ENCODE results near the gene C10orf71.

Gene C10orf71

DNA sequence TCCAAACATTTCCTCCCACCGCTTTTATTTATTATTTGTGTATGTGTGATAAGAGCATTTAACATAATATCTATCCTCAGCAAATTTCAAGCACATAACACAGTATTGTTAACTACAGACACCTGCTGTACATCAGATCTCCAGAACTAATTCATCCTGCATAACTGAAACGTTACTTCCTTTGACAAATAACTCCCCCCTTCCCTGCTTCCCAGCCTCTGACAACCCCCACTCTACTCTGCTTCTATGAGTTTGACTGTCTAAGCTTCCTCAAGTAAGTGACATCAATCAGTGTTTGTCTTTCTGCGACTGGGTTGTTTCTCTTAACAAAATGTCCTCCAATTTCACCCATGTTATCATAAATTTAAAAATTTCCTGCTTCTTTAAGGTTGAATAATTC, 22.1 kb downstream of the C10orf71 start:
- DNase-seq, result no peak

DNA sequence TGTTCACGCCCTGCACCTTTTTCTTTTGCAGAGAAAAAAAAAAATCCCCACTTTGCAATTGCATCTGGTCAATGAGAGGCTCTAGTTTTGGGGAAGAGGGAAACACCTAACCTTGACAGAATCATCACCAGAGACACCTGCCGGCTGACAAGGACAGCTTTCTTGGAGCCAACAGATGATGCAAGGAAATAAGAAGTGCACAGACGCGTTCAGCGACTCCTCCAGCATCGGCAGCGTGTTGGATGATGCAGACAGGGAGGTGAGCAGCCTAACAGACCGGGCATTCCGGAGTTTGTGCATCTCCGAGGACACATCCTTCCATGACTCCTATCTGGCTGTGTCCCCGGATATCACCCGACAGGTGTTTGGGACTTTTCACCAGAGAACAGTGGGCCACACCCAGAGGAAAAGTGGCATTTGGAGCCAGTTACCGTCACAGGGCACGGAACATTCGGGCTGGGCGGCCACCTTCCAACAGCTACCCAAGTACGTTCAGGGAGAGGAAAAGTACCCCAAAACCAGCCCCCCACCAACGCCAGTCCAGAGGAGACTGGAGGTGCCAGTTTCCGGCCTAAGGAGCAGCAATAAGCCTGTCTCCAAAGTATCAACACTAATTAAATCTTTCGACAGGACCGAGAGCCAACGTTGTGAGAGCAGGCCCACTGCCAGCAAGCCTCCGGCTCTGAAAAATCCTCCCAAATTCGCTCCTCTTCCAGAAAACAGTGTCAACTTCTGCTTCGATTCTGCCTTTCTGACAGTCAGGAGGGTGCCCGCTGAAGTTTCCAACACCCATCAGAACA, 23.6 kb downstream of the C10orf71 start:
- no peak for DNase-seq

DNA sequence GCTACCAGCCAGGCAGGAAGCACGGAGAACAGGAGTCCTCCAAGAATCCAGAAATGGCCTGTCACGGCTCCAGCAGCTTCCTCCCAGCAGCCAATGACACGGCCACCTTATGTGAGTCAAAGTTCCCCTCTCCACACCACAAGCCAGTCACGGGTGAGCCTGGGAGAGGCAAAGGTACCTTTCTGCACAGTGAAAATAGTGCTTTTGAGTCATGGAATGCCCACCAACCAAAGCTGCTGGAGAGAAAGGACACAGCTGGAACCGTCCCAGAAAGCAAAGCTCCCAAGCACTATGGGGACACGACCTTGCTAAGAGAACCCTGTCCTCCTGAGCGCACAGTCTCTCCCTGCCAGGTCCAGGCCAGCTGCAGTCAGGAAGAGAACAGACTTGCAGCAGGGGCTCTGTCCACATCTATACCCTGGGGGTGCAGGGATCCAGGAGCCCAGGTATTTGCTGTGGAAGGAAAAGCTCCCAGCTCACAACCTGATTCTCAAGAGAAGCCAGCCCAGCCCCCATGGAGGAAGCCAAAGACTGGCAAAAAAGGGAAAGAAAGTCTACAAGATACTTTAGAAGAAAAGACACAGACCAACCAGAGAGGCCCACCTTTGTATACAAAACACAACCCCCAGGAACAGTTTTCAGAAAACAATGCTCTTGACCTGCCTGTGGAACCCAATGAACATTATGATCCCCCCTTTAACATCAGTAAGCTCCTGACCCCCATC, 24.4 kb downstream of the C10orf71 start:
- DNase-seq, result no peak

GRCh38 chr10:49323896-49324270, 24.9 kb downstream of the C10orf71 start:
- DNase-seq, result no peak

- no peak for DNase-seq
These were observed 25.7 kb downstream of the C10orf71 start for GRCh38 chr10:49324711-49325110.

- no peak for DNase-seq
These were observed 26.4 kb downstream of the C10orf71 start for GRCh38 chr10:49325131-49325915.

- DNase-seq, result no peak
These were observed 27.2 kb downstream of the C10orf71 start for GRCh38 chr10:49325916-49326783.

DNA sequence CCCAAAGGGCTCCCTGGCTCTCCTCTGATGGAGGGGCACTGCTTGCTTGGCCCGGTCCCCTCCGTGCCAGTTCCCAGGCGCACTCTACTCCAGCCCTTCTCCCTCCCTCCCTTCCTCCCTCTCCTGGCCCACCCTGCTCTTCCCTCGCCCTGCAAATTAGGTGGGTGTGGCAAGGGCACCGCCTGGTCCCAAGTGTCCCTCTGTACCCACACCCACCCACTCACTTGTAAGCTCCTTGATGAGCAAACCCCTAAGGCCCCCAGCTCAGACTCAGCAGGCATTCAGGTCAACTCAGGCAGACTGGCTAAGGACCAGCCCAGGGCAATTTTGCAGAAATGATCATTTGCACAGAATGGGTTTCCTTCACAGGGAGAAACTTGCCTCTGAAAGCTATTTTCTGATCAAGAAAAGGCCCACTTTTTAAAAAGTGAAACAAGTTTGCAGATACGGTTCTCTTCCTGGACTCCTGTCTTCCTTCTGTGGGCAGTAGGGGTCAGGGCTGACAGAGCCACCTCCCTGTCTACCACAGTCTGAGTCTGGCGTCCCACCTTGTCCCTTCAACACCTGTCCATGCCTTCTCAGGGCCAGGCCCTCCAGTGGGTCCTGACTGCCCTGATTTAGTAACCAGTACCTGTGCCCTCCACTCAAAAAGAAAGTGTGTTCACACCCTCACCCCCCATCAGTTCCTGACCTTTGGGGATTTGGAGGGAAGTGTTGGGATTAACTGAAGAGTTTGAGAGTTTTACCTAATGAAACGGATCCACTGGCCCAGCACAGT, 28.3 kb downstream of the C10orf71 start:
- no peak for DNase-seq

GRCh38 chr10:49328401-49329145, 29.6 kb downstream of the C10orf71 start:
- no peak for DNase-seq

GRCh38 chr10:49329146-49329505, 30.2 kb downstream of the C10orf71 start:
- DNase-seq, result no peak

DNA sequence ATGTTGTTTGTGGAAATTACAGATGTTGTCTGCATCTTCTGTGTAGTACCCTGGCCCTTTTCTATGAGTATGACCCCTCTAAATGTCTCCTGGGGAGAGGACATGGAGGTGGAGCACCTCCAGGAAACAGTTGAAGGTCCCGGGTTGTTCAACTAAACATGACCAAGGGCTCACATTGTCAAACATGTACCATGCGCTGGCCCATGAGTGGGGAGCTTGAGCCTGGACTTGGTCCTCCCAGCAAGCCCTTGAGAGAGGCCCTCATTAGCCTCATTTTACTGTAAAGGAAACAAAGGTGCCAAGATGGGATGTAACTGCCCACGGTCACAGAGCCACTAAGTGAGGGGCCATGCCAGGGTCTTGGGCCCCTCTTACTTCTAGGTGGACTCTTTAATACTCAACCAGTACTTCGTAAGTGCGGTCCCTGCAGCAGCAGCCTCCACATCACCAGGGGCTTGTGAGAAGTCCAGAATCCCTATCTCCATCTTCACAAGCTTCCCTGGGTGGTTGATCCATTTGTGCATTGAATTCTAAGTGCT, 31.2 kb downstream of the C10orf71 start:
- no peak for DNase-seq

GRCh38 chr10:49331431-49331830, 32.5 kb downstream of the C10orf71 start:
- DNase-seq, result no peak

DNA sequence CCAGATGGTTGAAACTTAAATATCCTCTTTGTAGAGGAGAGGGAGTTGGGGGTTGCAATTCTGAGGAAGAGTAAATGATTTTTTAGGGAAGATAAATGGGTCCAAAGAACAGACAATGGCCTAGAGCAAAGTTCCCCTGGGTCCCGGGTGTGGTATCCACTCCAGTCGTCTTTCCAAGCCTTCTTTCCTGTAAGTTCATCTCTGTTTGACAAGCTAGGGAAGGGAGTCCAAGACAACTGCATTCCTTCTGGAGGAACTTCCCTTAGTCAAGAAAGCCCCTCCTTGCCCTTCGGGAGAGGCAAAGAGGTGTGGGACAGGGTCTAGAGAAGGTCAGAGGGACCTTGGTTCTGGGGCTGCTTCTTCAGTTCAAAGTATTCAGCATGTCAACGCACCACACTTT, 33.4 kb downstream of the C10orf71 start:
- DNase-seq, result no peak

DNA sequence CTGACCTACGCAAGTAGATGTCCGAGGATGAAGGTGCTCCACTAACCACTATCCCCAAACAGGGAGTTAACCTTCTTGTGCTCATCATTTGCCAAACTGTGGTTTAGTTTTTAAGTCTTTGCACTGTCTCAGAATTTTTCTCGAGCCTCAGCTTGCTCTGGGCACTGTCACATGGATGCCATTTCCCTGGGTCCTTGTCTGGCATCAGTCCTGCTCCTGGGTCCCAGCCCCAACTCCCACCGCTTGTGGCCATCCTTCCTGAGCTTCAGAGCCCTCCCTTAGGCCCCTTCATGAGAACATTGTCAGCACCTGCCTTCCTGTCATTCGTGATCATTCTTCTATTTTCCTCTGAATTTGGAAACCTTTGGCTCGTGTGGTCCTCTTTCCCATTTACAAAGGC, 33.8 kb downstream of the C10orf71 start:
- DNase-seq, result no peak

GRCh38 chr10:49333192-49333591, 34.2 kb downstream of the C10orf71 start:
- no peak for DNase-seq

- DNase-seq, result no peak
These were observed 36.0 kb downstream of the C10orf71 start for GRCh38 chr10:49334964-49335363.

GRCh38 chr10:49335364-49335972, 36.5 kb downstream of the C10orf71 start:
- no peak for DNase-seq

GRCh38 chr10:49338604-49339003, 39.6 kb downstream of the C10orf71 start:
- no peak for DNase-seq

DNA sequence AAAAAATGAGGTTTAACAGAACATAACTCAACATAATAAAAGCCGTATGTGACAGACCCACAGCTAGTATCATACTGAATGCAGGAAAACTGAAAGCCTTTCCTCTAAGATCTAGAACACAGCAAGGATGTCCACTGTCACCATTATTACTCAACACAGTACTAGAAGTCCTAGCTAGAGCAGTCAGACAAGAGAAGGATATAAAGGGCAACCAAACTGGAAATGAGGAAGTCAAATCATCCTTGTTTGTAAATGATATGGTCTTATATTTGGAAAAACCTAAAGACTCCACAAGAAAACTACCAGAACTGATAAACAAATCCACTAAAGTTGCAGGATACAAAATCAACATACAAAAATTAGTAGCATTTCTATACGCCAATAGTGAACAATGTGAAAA, 45.9 kb downstream of the C10orf71 start:
- DNase-seq, result no peak

- DNase-seq, result no peak
These were observed 48.4 kb downstream of the C10orf71 start for GRCh38 chr10:49347342-49347741.
